WTC11 (cell line): Measurements from ENCODE around the gene RGS17. TPM values are rescaled to one million over a fixed set of nuclear protein-coding genes. Genes with fewer than 3 reads are reported as not detected.
A peak's percentile ranks its signal among the peaks of the same experiment; 100 is the strongest.

Experiments
- ARID4B ChIP-seq: sonication (generic); formaldehyde crosslinking; IDR thresholded peaks from 2 replicates; pipeline ENCODE4 v1.8.0; 2023; ENCODE audit warnings: missing genetic modification reagents, mild to moderate bottlenecking, borderline replicate concordance
- ATF1 ChIP-seq: sonication (generic); formaldehyde crosslinking; IDR thresholded peaks from 2 replicates; pipeline ENCODE4 v1.8.1; 2023; ENCODE audit warnings: mild to moderate bottlenecking, moderate library complexity, missing genetic modification reagents
- ATF3 ChIP-seq: sonication (generic); formaldehyde crosslinking; conservative IDR thresholded peaks from 2 replicates; pipeline ENCODE4 v1.8.1; 2022; ENCODE audit warnings: mild to moderate bottlenecking, missing genetic modification reagents
- CBFB ChIP-seq: sonication (generic); formaldehyde crosslinking; IDR thresholded peaks from 2 replicates; pipeline ENCODE4 v1.8.1; 2022; ENCODE audit warnings: mild to moderate bottlenecking, low read depth, missing genetic modification reagents
- CREM ChIP-seq: sonication (generic); formaldehyde crosslinking; IDR thresholded peaks from 2 replicates; pipeline ENCODE4 v1.8.1; 2022; ENCODE audit warnings: mild to moderate bottlenecking, missing genetic modification reagents, moderate library complexity
- ELF4 ChIP-seq: sonication (generic); formaldehyde crosslinking; IDR thresholded peaks from 2 replicates; pipeline ENCODE4 v1.8.1; 2022; ENCODE audit warnings: low read depth, mild to moderate bottlenecking, moderate library complexity, missing genetic modification reagents
- ERG ChIP-seq: fragments of 250-450 bp; sonication (Bioruptor Pico); IDR thresholded peaks from 2 replicates; pipeline ENCODE4 v1.8.0; 2021; ENCODE audit warnings: mild to moderate bottlenecking
- ESRRA ChIP-seq: sonication (generic); formaldehyde crosslinking; IDR thresholded peaks from 2 replicates; pipeline ENCODE4 v1.8.1; 2022; ENCODE audit warnings: mild to moderate bottlenecking, missing genetic modification reagents, borderline replicate concordance
- FOXP1 ChIP-seq: sonication (generic); formaldehyde crosslinking; IDR thresholded peaks from 2 replicates; pipeline ENCODE4 v1.8.0; 2022; ENCODE audit warnings: missing genetic modification reagents, mild to moderate bottlenecking, moderate library complexity, borderline replicate concordance
- IRF2 ChIP-seq: sonication (generic); formaldehyde crosslinking; IDR thresholded peaks from 2 replicates; pipeline ENCODE4 v1.8.0; 2022; ENCODE audit warnings: low read depth, missing genetic modification reagents, borderline replicate concordance
- KAT7 ChIP-seq: sonication (generic); formaldehyde crosslinking; IDR thresholded peaks from 2 replicates; pipeline ENCODE4 v1.8.1; 2023; ENCODE audit warnings: missing genetic modification reagents, mild to moderate bottlenecking, borderline replicate concordance
- NR3C1 ChIP-seq: sonication (generic); formaldehyde crosslinking; conservative IDR thresholded peaks from 2 replicates; pipeline ENCODE4 v1.8.1; 2023; ENCODE audit warnings: low read depth, mild to moderate bottlenecking, missing genetic modification reagents
- PRDM15 ChIP-seq: sonication (generic); formaldehyde crosslinking; IDR thresholded peaks from 2 replicates; pipeline ENCODE4 v1.8.0; 2022; ENCODE audit warnings: missing genetic modification reagents
- PRRX2 ChIP-seq: fragments of 250-450 bp; sonication (Bioruptor Pico); IDR thresholded peaks from 2 replicates; pipeline ENCODE4 v1.8.0; 2021; ENCODE audit warnings: mild to moderate bottlenecking
- TP53 ChIP-seq: sonication (generic); formaldehyde crosslinking; IDR thresholded peaks from 2 replicates; pipeline ENCODE4 v1.8.1; 2023; ENCODE audit warnings: mild to moderate bottlenecking, missing genetic modification reagents
- USF1 ChIP-seq: sonication (generic); formaldehyde crosslinking; IDR thresholded peaks from 2 replicates; pipeline ENCODE4 v1.8.0; 2022; ENCODE audit warnings: mild to moderate bottlenecking, missing genetic modification reagents
- ZNF263 ChIP-seq: sonication (generic); formaldehyde crosslinking; IDR thresholded peaks from 2 replicates; pipeline ENCODE4 v1.8.1; 2022; ENCODE audit warnings: low read depth, mild to moderate bottlenecking, moderate library complexity, missing genetic modification reagents
- ZNF317 ChIP-seq: sonication (generic); formaldehyde crosslinking; IDR thresholded peaks from 2 replicates; pipeline ENCODE4 v1.8.1; 2023; ENCODE audit warnings: low read depth, mild to moderate bottlenecking, moderate library complexity, missing genetic modification reagents, borderline replicate concordance
- ZNF396 ChIP-seq: fragments of 250-450 bp; sonication (Bioruptor Pico); IDR thresholded peaks from 2 replicates; pipeline ENCODE4 v1.8.0; 2021; ENCODE audit warnings: mild to moderate bottlenecking, moderate library complexity, borderline replicate concordance
- ZNF512 ChIP-seq: sonication (generic); formaldehyde crosslinking; IDR thresholded peaks from 2 replicates; pipeline ENCODE4 v1.8.1; 2022; ENCODE audit warnings: missing genetic modification reagents, borderline replicate concordance
- ZNF532 ChIP-seq: fragments of 250-450 bp; sonication (Bioruptor Pico); IDR thresholded peaks from 2 replicates; pipeline ENCODE4 v1.9.0; 2021; ENCODE audit warnings: mild to moderate bottlenecking, borderline replicate concordance
- total RNA-seq: library from RNA; stranded (reverse); gene quantifications from 3 replicates; pipeline ENCODE4 v1.2.3, GENCODE V29; 2021

The RGS17 gene
- total RNA-seq, 1 experiment from 2014 or later, result 9.3 TPM

GRCh38 chr6:152982904-152983636 is 148.0 kb downstream of the RGS17 start, which contains the start of gene FBXO5 (continued):
- TF ChIP-seq ATF3 (CRISPR knock-in tag) (no peak), IRF2 (CRISPR knock-in tag) (no peak), KAT7 (CRISPR knock-in tag) (peak; percentile 32; the same call in 1 of the 2 replicates), ELF4 (CRISPR knock-in tag) (0 out of 2 replicates have a peak, but pooled peaks have one; percentile 55), PRDM15 (peak; percentile 77), CBFB (no peak), ZNF396 (CRISPR knock-in tag) (no peak), PRRX2 (CRISPR knock-in tag) (no peak), ATF1 (CRISPR knock-in tag) (no peak), NR3C1 (CRISPR knock-in tag) (no peak), ZNF263 (no peak), ARID4B (no peak; the same call in 1 of the 2 replicates), USF1 (CRISPR knock-in tag) (no peak), ZNF532 (CRISPR knock-in tag) (no peak; the same call in 1 of the 2 replicates), ZNF317 (CRISPR knock-in tag) (no peak), ERG (no peak), FOXP1 (peak; percentile 51; the same call in 1 of the 2 replicates), ESRRA (CRISPR knock-in tag) (no peak; the same call in 1 of the 2 replicates), CREM (CRISPR knock-in tag) (peak; percentile 41; the same call in 1 of the 2 replicates), ZNF512 (CRISPR knock-in tag) (no peak), TP53 (CRISPR knock-in tag) (no peak)
